ENCODE data around the gene CNTNAP5. TPM values are rescaled to one million over a fixed set of nuclear protein-coding genes. Genes with fewer than 3 reads are reported as not detected.

CNTNAP5 gene
- total and polyA plus RNA-seq, 2 of the 13 experiments (the other 11 are each of a cell fraction or from before 2014, with no cell fraction given) = not detected

- TF ChIP-seq E2F2 (CRISPR knock-in tag; IDR thresholded peaks at IDR 0.05; ENCODE audit: borderline replicate concordance) (no peak), ZNF577 (CRISPR knock-in tag; IDR thresholded peaks at IDR 0.05; ENCODE audit: borderline replicate concordance, low read depth) (no peak), TFDP1 (CRISPR knock-in tag; IDR thresholded peaks at IDR 0.05; ENCODE audit: borderline replicate concordance) (peak; percentile 22; the same call in 1 of the 2 replicates), ZNF574 (CRISPR knock-in tag; IDR thresholded peaks at IDR 0.05) (peak; percentile 81), MTA1 (CRISPR knock-in tag; IDR thresholded peaks at IDR 0.05; ENCODE audit: borderline replicate concordance) (no peak; the same call in 1 of the 2 replicates), SSRP1 (CRISPR knock-in tag; IDR thresholded peaks at IDR 0.05) (0 out of 2 replicates have a peak, but pooled peaks have one; percentile 84), TOPORS (CRISPR knock-in tag; IDR thresholded peaks at IDR 0.05) (no peak), TBX2 (CRISPR knock-in tag; IDR thresholded peaks at IDR 0.05; ENCODE audit: borderline replicate concordance) (peak; percentile 99), TARDBP (CRISPR knock-in tag; IDR thresholded peaks at IDR 0.05) (peak; percentile 82), ZSCAN12 (CRISPR knock-in tag; IDR thresholded peaks at IDR 0.05) (no peak), NFKB2 (CRISPR knock-in tag; IDR thresholded peaks at IDR 0.05; ENCODE audit: borderline replicate concordance) (no peak), FOSL2 (CRISPR knock-in tag; IDR thresholded peaks at IDR 0.05) (peak; percentile 90), KLF13 (CRISPR knock-in tag; IDR thresholded peaks at IDR 0.05) (no peak), MYPOP (CRISPR knock-in tag; IDR thresholded peaks at IDR 0.05) (peak; percentile 83; the same call in 1 of the 2 replicates)
- TF ChIP-seq, protein P1, sequence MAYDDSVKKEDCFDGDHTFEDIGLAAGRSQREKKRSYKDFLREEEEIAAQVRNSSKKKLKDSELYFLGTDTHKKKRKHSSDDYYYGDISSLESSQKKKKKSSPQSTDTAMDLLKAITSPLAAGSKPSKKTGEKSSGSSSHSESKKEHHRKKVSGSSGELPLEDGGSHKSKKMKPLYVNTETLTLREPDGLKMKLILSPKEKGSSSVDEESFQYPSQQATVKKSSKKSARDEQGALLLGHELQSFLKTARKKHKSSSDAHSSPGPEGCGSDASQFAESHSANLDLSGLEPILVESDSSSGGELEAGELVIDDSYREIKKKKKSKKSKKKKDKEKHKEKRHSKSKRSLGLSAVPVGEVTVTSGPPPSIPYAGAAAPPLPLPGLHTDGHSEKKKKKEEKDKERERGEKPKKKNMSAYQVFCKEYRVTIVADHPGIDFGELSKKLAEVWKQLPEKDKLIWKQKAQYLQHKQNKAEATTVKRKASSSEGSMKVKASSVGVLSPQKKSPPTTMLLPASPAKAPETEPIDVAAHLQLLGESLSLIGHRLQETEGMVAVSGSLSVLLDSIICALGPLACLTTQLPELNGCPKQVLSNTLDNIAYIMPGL (CRISPR knock-in tag; IDR thresholded peaks at IDR 0.05; ENCODE audit: borderline replicate concordance in 1 of 2, low read depth in 1 of 2) = no peak
- TF ChIP-seq, protein P2, sequence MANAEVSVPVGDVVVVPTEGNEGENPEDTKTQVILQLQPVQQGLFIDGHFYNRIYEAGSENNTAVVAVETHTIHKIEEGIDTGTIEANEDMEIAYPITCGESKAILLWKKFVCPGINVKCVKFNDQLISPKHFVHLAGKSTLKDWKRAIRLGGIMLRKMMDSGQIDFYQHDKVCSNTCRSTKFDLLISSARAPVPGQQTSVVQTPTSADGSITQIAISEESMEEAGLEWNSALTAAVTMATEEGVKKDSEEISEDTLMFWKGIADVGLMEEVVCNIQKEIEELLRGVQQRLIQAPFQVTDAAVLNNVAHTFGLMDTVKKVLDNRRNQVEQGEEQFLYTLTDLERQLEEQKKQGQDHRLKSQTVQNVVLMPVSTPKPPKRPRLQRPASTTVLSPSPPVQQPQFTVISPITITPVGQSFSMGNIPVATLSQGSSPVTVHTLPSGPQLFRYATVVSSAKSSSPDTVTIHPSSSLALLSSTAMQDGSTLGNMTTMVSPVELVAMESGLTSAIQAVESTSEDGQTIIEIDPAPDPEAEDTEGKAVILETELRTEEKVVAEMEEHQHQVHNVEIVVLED (CRISPR knock-in tag; IDR thresholded peaks at IDR 0.05; ENCODE audit: borderline replicate concordance) = no peak
Measured at GRCh38 chr2:124566518-124566970, 541.5 kb downstream of the CNTNAP5 start (continued).
